ENCODE results near the gene MCF2L.

Gene MCF2L

GRCh38 chr13:113016526-113017295, 47.7 kb downstream of the MCF2L start:
- H3K4me3 ChIP-seq (ENCODE audit: low read length): no peak overlapping the region
- no peaks in the 10 kb centered on the region for H3K27me3 ChIP-seq (ENCODE audit: low read depth, low read length)
- no peak overlapping the region for H3K27ac ChIP-seq (ENCODE audit: low read length)
- no peak overlapping the region for H3K9ac ChIP-seq (ENCODE audit: low read length)
- H3K9me3 ChIP-seq (ENCODE audit: insufficient read depth, low read length): no peaks in the 10 kb centered on the region
- H4K20me1 ChIP-seq (ENCODE audit: insufficient read depth, low read length): no peaks in the 10 kb centered on the region
- no peaks in the 10 kb centered on the region for H3K36me3 ChIP-seq (replicated peaks; ENCODE audit: low read depth, low read length)
- H3K4me1 ChIP-seq (ENCODE audit: low read length): peaks cover 10% of the 10 kb centered on the region
- no peak for TF ChIP-seq CTCF (IDR thresholded peaks at IDR 0.05; ENCODE audit: low read depth, low read length)
- TF ChIP-seq EZH2phosphoT487 (IDR thresholded peaks at IDR 0.05; ENCODE audit: low read depth): no peak
- H3K4me2 ChIP-seq (ENCODE audit: low read length): no peak overlapping the region
- no peak overlapping the region for H2AFZ ChIP-seq (ENCODE audit: low read depth, low read length)
- no peaks in the 10 kb centered on the region for H3K79me2 ChIP-seq (ENCODE audit: low read length)

- Histone ChIP-seq H3K36me3 (replicated peaks; ENCODE audit: low read depth, low read length) (no peaks in the 10 kb centered on the region), H3K9me3 (ENCODE audit: insufficient read depth, low read length) (no peaks in the 10 kb centered on the region), H3K27me3 (ENCODE audit: low read depth, low read length) (no peaks in the 10 kb centered on the region), H3K9ac (ENCODE audit: low read length) (no peak overlapping the region), H3K4me1 (ENCODE audit: low read length) (peaks cover 10% of the 10 kb centered on the region), H3K4me3 (ENCODE audit: low read length) (no peak overlapping the region), H3K79me2 (ENCODE audit: low read length) (no peaks in the 10 kb centered on the region), H3K4me2 (ENCODE audit: low read length) (no peak overlapping the region), H3K27ac (ENCODE audit: low read length) (no peak overlapping the region), H2AFZ (ENCODE audit: low read depth, low read length) (no peak overlapping the region), H4K20me1 (ENCODE audit: insufficient read depth, low read length) (no peaks in the 10 kb centered on the region)
- TF ChIP-seq CTCF (IDR thresholded peaks at IDR 0.05; ENCODE audit: low read depth, low read length) (no peak), EZH2phosphoT487 (IDR thresholded peaks at IDR 0.05; ENCODE audit: low read depth) (no peak)
Observed at GRCh38 chr13:113017506-113018215, 48.6 kb downstream of the MCF2L start.

DNA sequence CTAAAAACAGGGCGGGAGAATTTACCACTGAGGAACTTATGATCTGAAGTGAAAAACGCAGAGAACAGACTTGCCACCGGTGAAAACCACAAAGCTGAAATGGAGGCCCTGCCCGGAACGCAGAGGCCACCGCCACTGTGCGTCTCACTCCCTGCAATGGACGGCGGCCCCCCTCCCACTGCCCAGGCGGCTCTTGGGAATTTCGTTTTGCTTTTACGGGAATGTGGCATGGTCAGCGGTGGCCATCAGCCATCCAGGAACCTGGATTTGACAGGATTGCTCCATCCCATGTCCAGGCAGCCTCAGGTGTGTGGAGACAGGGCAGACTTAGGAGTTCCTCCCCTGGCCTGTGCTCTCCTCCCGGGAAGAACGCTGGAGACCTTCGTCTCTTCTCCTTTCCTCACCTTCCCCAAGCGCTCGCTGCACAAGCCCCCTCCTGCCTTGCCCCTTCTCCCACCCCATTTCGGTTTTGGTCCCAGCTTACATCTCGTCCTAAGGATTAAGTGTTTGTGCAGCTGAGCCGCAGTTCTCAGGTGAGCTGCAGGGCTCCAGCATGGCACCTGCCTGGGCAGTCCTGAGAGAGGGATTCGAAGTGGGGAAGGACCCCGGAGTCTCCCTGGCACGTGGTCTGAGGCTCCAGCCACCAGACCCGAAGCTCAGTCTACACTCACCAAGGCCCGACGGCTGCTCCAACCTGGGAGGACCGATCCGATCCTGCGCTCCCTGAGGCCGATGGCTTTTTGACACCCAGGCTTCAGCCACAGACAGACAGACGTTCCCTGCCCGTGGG, 49.9 kb downstream of the MCF2L start:
- Histone ChIP-seq H3K4me1 (ENCODE audit: low read length) (peaks cover 10% of the 10 kb centered on the region), H3K27me3 (ENCODE audit: low read depth, low read length) (no peaks in the 10 kb centered on the region), H3K79me2 (ENCODE audit: low read length) (no peaks in the 10 kb centered on the region), H3K4me2 (ENCODE audit: low read length) (no peak overlapping the region), H2AFZ (ENCODE audit: low read depth, low read length) (no peak overlapping the region), H3K27ac (ENCODE audit: low read length) (no peak overlapping the region), H3K4me3 (ENCODE audit: low read length) (no peak overlapping the region), H3K9ac (ENCODE audit: low read length) (no peak overlapping the region), H4K20me1 (ENCODE audit: insufficient read depth, low read length) (no peaks in the 10 kb centered on the region), H3K9me3 (ENCODE audit: insufficient read depth, low read length) (no peaks in the 10 kb centered on the region), H3K36me3 (replicated peaks; ENCODE audit: low read depth, low read length) (no peaks in the 10 kb centered on the region)
- TF ChIP-seq EZH2phosphoT487 (IDR thresholded peaks at IDR 0.05; ENCODE audit: low read depth) (no peak), CTCF (IDR thresholded peaks at IDR 0.05; ENCODE audit: low read depth, low read length) (no peak)

Data from OCI-LY3 (cell line).